RWPE2 (cell line): ENCODE measurements around the gene SLK.
A peak's percentile ranks its signal among the peaks of the same experiment; 100 is the strongest.

Experiments used
- ATAC-seq: fragments of 200-7000 bp; cut with Tn5 transposase; 3 replicates; pipeline ENCODE4 v1.9.1; 2021; ENCODE audit warnings: low read depth
- DNase-seq: peaks from one replicate; pipeline ENCODE4 v3.0.0-alpha.2; 2020; ENCODE audit warnings: low spot score
- H3K27ac ChIP-seq: fragments of 450-650 bp; 2 replicates; pipeline ENCODE4 v1.5.1; 2017; ENCODE audit warnings: mild to moderate bottlenecking; ENCODE audit not compliant: poor library complexity, severe bottlenecking
- H3K27me3 ChIP-seq: fragments of 250-450 bp; sonication (Bioruptor Pico); 2 replicates; pipeline ENCODE4 v1.5.1; 2021; ENCODE audit warnings: mild to moderate bottlenecking, moderate library complexity; ENCODE audit not compliant: insufficient read depth, poor library complexity, severe bottlenecking
- H3K36me3 ChIP-seq: fragments of 250-450 bp; sonication (Bioruptor Pico); 2 replicates; pipeline ENCODE4 v1.5.1; 2020; ENCODE audit warnings: low read depth, mild to moderate bottlenecking, moderate library complexity
- H3K4me1 ChIP-seq: fragments of 250-450 bp; sonication (Bioruptor Pico); 2 replicates; pipeline ENCODE4 v1.5.1; 2021; ENCODE audit warnings: mild to moderate bottlenecking, moderate library complexity; ENCODE audit not compliant: insufficient read depth, poor library complexity, severe bottlenecking
- H3K4me3 ChIP-seq: fragments of 250-450 bp; sonication (Bioruptor Pico); 2 replicates; pipeline ENCODE4 v1.5.1; 2021; ENCODE audit warnings: mild to moderate bottlenecking, moderate library complexity; ENCODE audit not compliant: severe bottlenecking
- H3K9me3 ChIP-seq: fragments of 250-450 bp; sonication (Bioruptor Pico); 2 replicates; pipeline ENCODE4 v1.5.1; 2021; ENCODE audit warnings: mild to moderate bottlenecking, moderate library complexity; ENCODE audit not compliant: severe bottlenecking
- CTCF ChIP-seq: fragments of 450-650 bp; IDR thresholded peaks from one replicate; pipeline ENCODE4 v1.5.1; 2017; ENCODE audit warnings: mild to moderate bottlenecking, moderate library complexity; ENCODE audit not compliant: poor library complexity, severe bottlenecking

SLK gene

GRCh38 chr10:104041891-104042535 lies 75.1 kb downstream of the SLK start:
- Histone ChIP-seq H3K27ac (no peak overlapping the region), H3K27me3 (no peaks in the 10 kb centered on the region), H3K4me3 (no peak overlapping the region), H3K9me3 (no peaks in the 10 kb centered on the region), H3K36me3 (peaks cover 99% of the 10 kb centered on the region), H3K4me1 (no peaks in the 10 kb centered on the region)
- TF ChIP-seq CTCF: no peak
- no peak for DNase-seq
- ATAC-seq: no peak

GRCh38 chr10:104043185-104043830 lies 76.4 kb downstream of the SLK start:
- H3K4me1 ChIP-seq: no peaks in the 10 kb centered on the region
- no peak for ATAC-seq
- DNase-seq: no peak
- no peaks in the 10 kb centered on the region for H3K27me3 ChIP-seq
- no peak for TF ChIP-seq CTCF
- H3K27ac ChIP-seq: no peak overlapping the region
- no peak overlapping the region for H3K4me3 ChIP-seq
- H3K9me3 ChIP-seq: no peaks in the 10 kb centered on the region
- H3K36me3 ChIP-seq: peaks cover 100% of the 10 kb centered on the region

GRCh38 chr10:104043854-104044253 lies 76.9 kb downstream of the SLK start:
- no peak for TF ChIP-seq CTCF
- no peaks in the 10 kb centered on the region for H3K27me3 ChIP-seq
- ATAC-seq (no peak), DNase-seq (no peak)
- H3K9me3 ChIP-seq: no peaks in the 10 kb centered on the region
- no peak overlapping the region for H3K4me3 ChIP-seq
- H3K27ac ChIP-seq: no peak overlapping the region
- peaks cover 100% of the 10 kb centered on the region for H3K36me3 ChIP-seq
- H3K4me1 ChIP-seq: no peaks in the 10 kb centered on the region

GRCh38 chr10:104045151-104046089 lies 78.5 kb downstream of the SLK start:
- Histone ChIP-seq H3K36me3 (peaks cover 100% of the 10 kb centered on the region), H3K4me1 (peaks cover 9% of the 10 kb centered on the region), H3K4me3 (no peak overlapping the region), H3K27me3 (no peaks in the 10 kb centered on the region), H3K9me3 (no peaks in the 10 kb centered on the region), H3K27ac (no peak overlapping the region)
- DNase-seq (no peak), ATAC-seq (peak; percentile 56)
- TF ChIP-seq CTCF: peak; percentile 55
